ENCODE data around the gene SHH.
"Not testable (repeated sequence)": the region's sequence is repeated elsewhere in the genome, so short reads cannot be mapped to it uniquely, and the experiment has no call there.

The SHH gene

GRCh38 chr7:155842496-155843265 lies 30.4 kb upstream of the SHH start:
- Histone ChIP-seq H3K27ac (no peak overlapping the region), H3K4me3 (no peak overlapping the region)
- DNase-seq (ENCODE audit: low spot score), result no peak
- TF ChIP-seq, protein P1, sequence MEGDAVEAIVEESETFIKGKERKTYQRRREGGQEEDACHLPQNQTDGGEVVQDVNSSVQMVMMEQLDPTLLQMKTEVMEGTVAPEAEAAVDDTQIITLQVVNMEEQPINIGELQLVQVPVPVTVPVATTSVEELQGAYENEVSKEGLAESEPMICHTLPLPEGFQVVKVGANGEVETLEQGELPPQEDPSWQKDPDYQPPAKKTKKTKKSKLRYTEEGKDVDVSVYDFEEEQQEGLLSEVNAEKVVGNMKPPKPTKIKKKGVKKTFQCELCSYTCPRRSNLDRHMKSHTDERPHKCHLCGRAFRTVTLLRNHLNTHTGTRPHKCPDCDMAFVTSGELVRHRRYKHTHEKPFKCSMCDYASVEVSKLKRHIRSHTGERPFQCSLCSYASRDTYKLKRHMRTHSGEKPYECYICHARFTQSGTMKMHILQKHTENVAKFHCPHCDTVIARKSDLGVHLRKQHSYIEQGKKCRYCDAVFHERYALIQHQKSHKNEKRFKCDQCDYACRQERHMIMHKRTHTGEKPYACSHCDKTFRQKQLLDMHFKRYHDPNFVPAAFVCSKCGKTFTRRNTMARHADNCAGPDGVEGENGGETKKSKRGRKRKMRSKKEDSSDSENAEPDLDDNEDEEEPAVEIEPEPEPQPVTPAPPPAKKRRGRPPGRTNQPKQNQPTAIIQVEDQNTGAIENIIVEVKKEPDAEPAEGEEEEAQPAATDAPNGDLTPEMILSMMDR (IDR thresholded peaks at IDR 0.05), result no peak

DNA sequence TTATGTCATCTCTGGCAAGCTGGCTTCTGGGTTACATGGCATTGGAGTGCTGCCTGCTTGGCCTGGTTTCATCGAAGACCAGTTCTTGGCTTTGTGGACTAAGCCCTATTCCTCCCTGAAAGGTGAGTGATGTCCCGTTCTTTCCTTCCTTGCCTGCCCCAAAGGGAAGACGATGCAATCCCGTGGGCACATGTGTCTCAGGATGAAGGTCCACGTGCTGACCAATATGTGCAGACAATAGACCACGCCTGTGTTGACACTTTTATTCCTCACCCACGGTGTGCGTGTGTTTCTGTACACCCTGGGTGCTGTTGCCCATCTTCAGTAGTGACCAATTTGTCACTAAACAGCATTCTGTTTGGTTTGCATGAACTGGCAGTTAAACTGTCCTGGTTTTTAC lies 28.6 kb upstream of the SHH start:
- TF ChIP-seq, protein P1 (IDR thresholded peaks at IDR 0.05), result no peak
- Histone ChIP-seq H3K4me3 (no peak overlapping the region), H3K27ac (no peak overlapping the region)
- no peak for DNase-seq (ENCODE audit: low spot score)

DNA sequence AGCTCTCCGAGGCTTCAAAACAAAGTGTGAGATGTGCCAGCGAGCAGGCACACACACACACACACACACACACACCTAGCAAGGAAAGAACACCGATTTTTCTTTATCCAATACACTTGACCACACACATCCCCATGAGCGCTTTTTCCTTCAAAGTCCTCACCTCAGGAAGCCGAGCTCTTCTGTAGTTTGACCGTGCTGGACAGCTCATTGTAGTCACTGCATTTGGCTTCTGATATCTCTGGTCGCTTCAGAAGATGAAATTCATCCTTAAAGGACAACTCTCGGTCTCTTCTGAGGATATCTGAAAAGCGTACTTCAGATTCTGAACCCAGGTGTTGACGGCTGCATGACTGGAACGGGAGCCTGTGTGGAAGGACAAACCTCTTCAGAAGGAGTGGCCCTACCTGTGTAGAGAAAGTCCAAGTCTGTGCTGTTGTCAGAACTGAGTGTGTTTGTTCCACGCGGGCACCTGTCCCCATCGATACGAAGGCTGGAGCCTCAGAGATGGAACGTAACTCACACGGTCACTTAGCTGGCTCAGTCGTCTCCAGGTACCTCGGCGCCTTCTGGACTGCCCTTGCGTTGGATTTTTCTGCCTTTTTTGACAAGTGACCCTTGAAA lies 28.1 kb upstream of the SHH start:
- TF ChIP-seq, protein P1 (IDR thresholded peaks at IDR 0.05), result no peak
- DNase-seq (ENCODE audit: low spot score), result no peak
- Histone ChIP-seq H3K27ac (no peak overlapping the region), H3K4me3 (no peak overlapping the region)

DNA sequence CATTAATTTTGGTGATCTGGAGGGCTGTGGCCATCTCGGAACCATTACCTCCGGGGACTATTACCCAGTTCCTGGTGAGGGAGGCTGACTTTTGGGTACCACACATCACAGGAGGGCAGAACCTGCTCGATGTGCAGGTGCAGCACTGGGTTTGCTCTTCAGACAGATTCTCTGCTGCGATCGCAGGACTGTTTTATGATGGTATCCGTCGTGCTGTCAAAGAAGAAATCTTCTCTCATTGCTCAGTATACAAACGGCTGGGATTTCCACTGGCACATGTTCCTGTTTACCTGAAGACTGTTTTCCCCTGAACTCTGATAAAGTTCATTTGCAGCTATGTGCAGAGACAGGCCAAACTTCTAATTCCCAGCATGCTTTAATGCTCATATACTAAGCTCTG lies 27.2 kb upstream of the SHH start:
- DNase-seq (ENCODE audit: low spot score), result no peak

GRCh38 chr7:155838312-155838711 lies 26.0 kb upstream of the SHH start:
- not testable (repeated sequence) for H3K4me3 ChIP-seq; DNase-seq (ENCODE audit: low spot score); H3K27ac ChIP-seq

More for the DNA sequence above, 27.2 kb upstream of the SHH start:
- no peak overlapping the region for H3K4me3 ChIP-seq
- TF ChIP-seq, protein P1 (IDR thresholded peaks at IDR 0.05), result no peak
- no peak overlapping the region for H3K27ac ChIP-seq

DNA sequence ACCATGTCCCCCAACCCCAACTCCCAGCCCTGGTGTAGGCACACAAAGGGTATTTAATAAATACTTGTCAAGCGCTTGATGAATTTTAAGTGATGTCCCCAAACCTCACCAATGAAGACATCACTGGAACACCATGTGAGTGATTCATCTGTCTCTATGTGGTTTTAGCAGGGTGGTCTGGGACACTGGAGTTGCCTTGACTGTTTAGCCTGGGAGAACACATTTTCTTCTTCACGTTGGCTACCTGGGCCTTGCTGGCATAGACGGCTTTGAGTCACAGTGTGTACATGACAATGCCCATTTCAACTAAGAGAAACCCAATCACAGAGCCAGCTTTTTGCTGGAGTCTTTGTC lies 24.8 kb upstream of the SHH start:
- no peak overlapping the region for H3K27ac ChIP-seq
- TF ChIP-seq, protein P1 (IDR thresholded peaks at IDR 0.05), result no peak
- DNase-seq (ENCODE audit: low spot score), result no peak
- H3K4me3 ChIP-seq, result no peak overlapping the region

GRCh38 chr7:155836216-155837125 lies 24.2 kb upstream of the SHH start:
- TF ChIP-seq, protein P1 (IDR thresholded peaks at IDR 0.05), result no peak
- no peak overlapping the region for H3K4me3 ChIP-seq
- H3K27ac ChIP-seq, result no peak overlapping the region
- no peak for DNase-seq (ENCODE audit: low spot score)

All from coronary artery (tissue), 2 donors.